ENCODE results near the gene COBL.
A peak's percentile ranks its signal among the peaks of the same experiment; 100 is the strongest.

The COBL gene

DNA sequence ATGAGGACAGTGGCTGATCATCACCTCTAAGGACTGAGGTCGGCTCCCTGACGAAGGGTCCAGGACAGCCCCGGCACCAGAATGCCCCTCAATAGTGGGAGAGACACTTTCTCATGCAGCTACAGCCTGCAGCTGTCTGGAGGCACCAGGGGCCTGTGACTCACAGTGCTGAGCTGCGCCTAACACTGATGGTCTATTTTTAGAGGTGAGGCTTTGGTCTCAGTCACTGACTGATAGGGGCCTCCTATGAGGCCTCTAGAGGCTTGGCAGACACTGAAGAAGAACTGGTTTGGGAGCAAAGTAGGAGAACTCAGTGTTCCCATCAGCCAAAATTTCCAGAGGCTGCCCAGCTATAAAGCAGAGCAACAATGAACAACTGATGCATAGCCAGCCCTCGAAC lies 130.1 kb downstream of the COBL start:
- no peak for DNase-seq (ENCODE audit: low read depth)

- DNase-seq (ENCODE audit: low read depth), result no peak
Observed at GRCh38 chr7:51182636-51183166, 133.9 kb downstream of the COBL start.

GRCh38 chr7:51180092-51180491 lies 136.5 kb downstream of the COBL start:
- DNase-seq (ENCODE audit: low read depth), result no peak

- no peak for DNase-seq (ENCODE audit: low read depth)
Observed at GRCh38 chr7:51175992-51176388, 140.6 kb downstream of the COBL start.

GRCh38 chr7:51175316-51175991 lies 141.2 kb downstream of the COBL start:
- DNase-seq (ENCODE audit: low read depth), result no peak

DNA sequence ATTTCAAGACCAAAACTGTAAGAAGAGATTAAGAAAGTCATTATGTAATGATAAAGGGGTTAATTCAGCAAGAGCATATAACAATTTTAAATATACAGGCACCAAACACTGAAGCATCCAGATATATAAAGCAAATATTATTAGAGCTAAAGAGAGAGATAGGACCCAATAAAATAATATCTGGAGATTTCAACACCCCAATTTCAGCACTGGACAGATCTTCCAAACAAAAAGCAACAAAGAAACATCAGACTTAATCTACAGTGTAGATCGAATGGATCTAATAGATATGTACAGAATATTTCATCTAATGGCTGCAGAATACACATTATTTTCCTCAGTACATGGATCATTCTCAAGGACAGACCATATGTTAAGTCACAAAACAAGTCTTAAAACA lies 151.3 kb downstream of the COBL start:
- DNase-seq (ENCODE audit: low read depth), result no peak

- DNase-seq (ENCODE audit: low read depth), result peak; percentile 57
Observed at GRCh38 chr7:51162724-51163329, 153.8 kb downstream of the COBL start.

GRCh38 chr7:51161937-51162336 lies 154.7 kb downstream of the COBL start:
- no peak for DNase-seq (ENCODE audit: low read depth)

- DNase-seq (ENCODE audit: low read depth), result peak; percentile 38
Observed at GRCh38 chr7:51160990-51161615, 155.5 kb downstream of the COBL start.

DNA sequence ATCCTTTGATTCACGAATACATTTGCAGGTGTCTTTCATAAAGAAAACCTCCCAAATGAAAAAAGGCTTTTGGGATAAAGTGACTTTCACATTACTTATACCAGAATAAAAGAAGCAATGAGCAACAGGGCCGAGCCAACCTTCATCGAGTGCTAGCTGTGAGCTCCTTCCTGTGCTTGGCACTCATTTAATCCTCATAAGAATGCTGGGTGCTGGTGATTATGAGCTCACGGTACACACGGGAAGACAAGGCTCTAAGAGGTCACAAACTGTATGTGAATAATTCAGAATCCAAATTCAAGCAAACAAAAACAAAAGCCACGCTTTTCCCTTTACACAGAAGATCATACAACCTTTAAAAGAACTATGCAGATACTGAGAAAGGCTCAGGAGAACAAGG lies 156.2 kb downstream of the COBL start:
- DNase-seq (ENCODE audit: low read depth), result no peak

GRCh38 chr7:51158742-51159445 lies 157.7 kb downstream of the COBL start:
- no peak for DNase-seq (ENCODE audit: low read depth)

DNA sequence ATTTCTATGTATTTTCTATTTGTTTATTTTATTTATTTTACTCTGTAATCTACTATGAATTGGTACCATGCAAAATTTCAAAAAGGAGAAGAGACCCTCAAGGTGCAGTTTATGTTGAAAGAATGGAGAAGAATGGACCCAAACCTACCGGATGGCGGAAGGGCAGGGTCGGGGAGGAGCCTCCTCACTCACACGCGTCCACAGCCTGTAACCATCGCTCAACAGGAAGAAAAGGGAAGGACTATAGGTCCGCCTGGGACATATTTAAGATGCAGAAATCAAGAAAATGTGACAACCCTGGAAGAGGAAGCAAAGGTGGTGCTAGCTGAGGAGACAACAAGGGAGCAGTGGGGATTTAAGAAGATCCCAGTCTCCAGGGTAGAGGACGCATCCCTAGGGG lies 158.4 kb downstream of the COBL start:
- no peak for DNase-seq (ENCODE audit: low read depth)

- DNase-seq (ENCODE audit: low read depth), result no peak
Observed at GRCh38 chr7:51154201-51154600, 162.4 kb downstream of the COBL start.

- no peak for DNase-seq (ENCODE audit: low read depth)
Observed at GRCh38 chr7:51152706-51153200, 163.9 kb downstream of the COBL start.

DNA sequence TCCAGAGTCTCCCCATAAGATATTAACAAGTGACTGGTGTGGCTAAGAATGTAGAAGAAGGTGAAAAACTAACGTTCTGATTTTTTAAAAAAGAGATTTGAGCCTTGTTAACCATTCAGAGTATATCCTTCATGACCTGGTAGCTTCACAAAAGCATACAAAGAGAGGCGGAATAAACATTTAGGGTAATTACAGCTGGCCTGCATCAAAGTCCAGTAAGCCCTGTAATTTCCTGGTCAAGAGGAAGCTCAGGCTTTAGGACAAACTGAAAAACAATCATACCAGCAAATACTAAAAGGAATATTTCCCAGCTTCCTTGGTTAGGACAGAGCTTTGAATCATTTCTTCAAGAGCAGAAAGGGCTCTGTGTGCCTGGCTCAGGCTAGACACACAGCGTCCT lies 165.2 kb downstream of the COBL start:
- no peak for DNase-seq (ENCODE audit: low read depth)

DNA sequence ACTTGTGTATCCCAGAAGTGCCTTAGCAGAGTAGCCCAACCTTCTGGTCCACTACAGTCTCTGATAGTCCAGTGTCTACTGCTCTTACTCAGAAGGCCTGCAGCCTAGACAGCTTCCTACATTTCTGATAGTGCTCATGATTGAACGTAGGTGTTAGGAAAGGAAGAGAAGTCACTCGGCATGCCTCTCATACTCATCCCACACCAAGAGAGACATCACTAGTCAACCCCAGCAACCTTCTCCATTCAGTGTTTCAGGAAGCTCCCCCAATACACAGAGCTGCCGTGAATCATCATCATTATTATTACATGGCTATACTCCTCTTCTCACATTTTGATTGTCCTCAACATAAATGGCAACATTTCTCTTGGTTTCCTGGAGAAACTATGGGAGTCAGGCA lies 166.4 kb downstream of the COBL start:
- DNase-seq (ENCODE audit: low read depth), result no peak

GRCh38 chr7:51148216-51148615 lies 168.4 kb downstream of the COBL start:
- DNase-seq (ENCODE audit: low read depth), result no peak

- no peak for DNase-seq (ENCODE audit: low read depth)
Observed at GRCh38 chr7:51146816-51147586, 169.6 kb downstream of the COBL start.

DNA sequence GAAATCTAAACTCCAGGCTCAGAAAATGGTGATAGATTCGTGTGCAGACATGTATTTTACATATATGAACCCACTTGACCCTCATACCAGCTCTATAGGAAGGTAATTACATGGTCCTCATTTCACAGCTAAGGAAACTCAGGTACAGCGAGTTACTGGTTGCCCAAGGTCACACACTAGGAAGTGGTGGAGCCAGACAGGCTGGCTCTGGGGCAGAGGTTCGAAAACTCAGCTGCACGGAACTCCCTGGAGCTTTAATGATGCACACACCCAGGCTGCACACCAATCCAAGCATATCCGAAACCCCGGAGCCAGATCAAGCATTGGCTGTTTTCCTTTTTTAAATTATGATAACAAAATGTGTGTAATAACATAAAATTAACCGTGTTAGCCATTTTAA lies 172.4 kb downstream of the COBL start:
- no peak for DNase-seq (ENCODE audit: low read depth)

GRCh38 chr7:51142741-51143385 lies 173.7 kb downstream of the COBL start:
- DNase-seq (ENCODE audit: low read depth), result no peak

DNA sequence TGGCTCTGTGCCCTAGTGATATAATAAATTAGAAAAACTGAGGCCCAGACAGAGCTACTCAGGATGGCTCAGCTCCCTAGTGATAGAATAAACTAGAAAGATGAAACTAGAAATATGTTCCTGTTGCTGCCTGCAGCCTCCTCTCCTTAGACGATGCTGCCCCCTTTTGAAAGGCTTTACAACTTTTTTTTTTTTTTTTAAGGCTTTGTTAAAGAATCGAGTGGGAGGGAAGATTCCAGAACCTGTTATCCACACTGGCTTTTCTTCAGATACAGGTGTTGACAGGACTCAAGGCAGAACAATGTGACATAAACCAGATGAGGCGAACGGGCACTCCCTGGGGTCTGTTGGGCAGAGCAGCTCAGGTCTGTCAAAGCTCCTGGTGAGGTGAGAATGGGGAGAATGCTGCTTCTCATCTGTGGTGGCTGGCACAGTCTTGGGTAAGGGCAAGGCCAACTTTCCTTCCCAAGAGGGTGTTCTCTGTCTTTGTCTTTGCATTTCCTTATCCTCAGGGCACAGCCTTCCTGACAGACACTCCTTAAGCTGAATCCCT lies 175.1 kb downstream of the COBL start:
- no peak for DNase-seq (ENCODE audit: low read depth)

Data from activated T-cell treated with anti-CD3 and anti-CD28 coated beads for 48 hours (primary cell).